CD14-positive monocyte (primary cell): ENCODE data around the gene STX17. TPM values are rescaled to one million over a fixed set of nuclear protein-coding genes. Genes with fewer than 3 reads are reported as not detected.

Experiments used
- DNase-seq, 3 donors: peaks; one replicate each; pipeline ENCODE4 v3.0.0-alpha.2; 2011 to 2022
- H2AFZ ChIP-seq: 2 replicates; pipeline ENCODE4 v1.6.0; 2012; ENCODE audit warnings: mild to moderate bottlenecking, low read depth, low read length, inconsistent platforms; ENCODE audit not compliant: insufficient read depth, poor library complexity, severe bottlenecking
- H3K27ac ChIP-seq, 2 donors: 1 replicate in 1 of 2; 2 replicates in 1 of 2; pipeline ENCODE4 v1.5.1; 2012 to 2013; ENCODE audit warnings: low read length in 2 of 2, control low read depth in 1 of 2, inconsistent platforms in 1 of 2, low read depth in 1 of 2, mild to moderate bottlenecking in 1 of 2
- H3K27me3 ChIP-seq, 2 donors: one replicate each; pipeline versions ENCODE4 v1.6.0 to v1.6.1; 2011 to 2013; ENCODE audit warnings: low read length in 2 of 2; ENCODE audit not compliant: control insufficient read depth in 2 of 2, insufficient read depth in 2 of 2
- H3K36me3 ChIP-seq, 2 donors: replicated peaks in 1 of 2; 1 replicate in 1 of 2; 2 replicates in 1 of 2; pipeline versions ENCODE4 v1.5.1 to v1.6.1; 2012 to 2013; ENCODE audit warnings: low read length in 2 of 2, control low read depth in 1 of 2, inconsistent platforms in 1 of 2, mild to moderate bottlenecking in 1 of 2; ENCODE audit not compliant: insufficient read depth in 2 of 2, control insufficient read depth in 1 of 2
- H3K4me1 ChIP-seq, 2 donors: 1 replicate in 1 of 2; 2 replicates in 1 of 2; pipeline versions ENCODE4 v1.5.1 to v1.6.1; 2012 to 2013; ENCODE audit warnings: low read length in 2 of 2, control low read depth in 1 of 2, inconsistent platforms in 1 of 2, mild to moderate bottlenecking in 1 of 2, moderate library complexity in 1 of 2; ENCODE audit not compliant: insufficient read depth in 2 of 2, control insufficient read depth in 1 of 2
- H3K4me2 ChIP-seq: replicated peaks from 2 replicates; pipeline ENCODE3; 2012; ENCODE audit warnings: low read length, moderate library complexity, mild to moderate bottlenecking; ENCODE audit not compliant: poor library complexity, severe bottlenecking; ENCODE audit errors: extremely low read depth
- H3K4me3 ChIP-seq, 3 experiments: fragments of 200-600 bp in 1 of 3; sonication (generic) in 1 of 3; replicated peaks in 1 of 3; 1 replicate in 2 of 3; 2 replicates in 1 of 3; pipeline ENCODE4 v1.5.1; 2011 to 2013; ENCODE audit warnings: low read length in 3 of 3, mild to moderate bottlenecking in 3 of 3, control low read depth in 2 of 3, low read depth in 2 of 3, inconsistent platforms in 1 of 3, moderate library complexity in 1 of 3
- H3K79me2 ChIP-seq: 2 replicates; pipeline ENCODE4 v1.6.0; 2012; ENCODE audit warnings: mild to moderate bottlenecking, control low read depth, inconsistent platforms, low read length, moderate library complexity; ENCODE audit not compliant: insufficient read depth
- H3K9ac ChIP-seq: 2 replicates; pipeline ENCODE4 v1.6.0; 2017; ENCODE audit warnings: low read length, mild to moderate bottlenecking; ENCODE audit not compliant: insufficient read depth, poor library complexity, severe bottlenecking
- H3K9me3 ChIP-seq, 2 donors: replicated peaks in 1 of 2; 1 replicate in 1 of 2; 2 replicates in 1 of 2; pipeline versions ENCODE4 v1.5.1 to v1.6.1; 2012 to 2013; ENCODE audit warnings: low read length in 2 of 2, control low read depth in 1 of 2; ENCODE audit not compliant: control insufficient read depth in 1 of 2, insufficient read depth in 1 of 2
- H4K20me1 ChIP-seq: 2 replicates; pipeline ENCODE4 v1.6.0; 2012; ENCODE audit warnings: mild to moderate bottlenecking, low read length, control low read depth, moderate library complexity; ENCODE audit not compliant: insufficient read depth
- H3K27ac Mint-ChIP-seq, 7 donors: one replicate each; pipeline ENCODE4 v1.8.0; 2020; ENCODE audit warnings: mild to moderate bottlenecking in 7 of 7, mixed read lengths in 7 of 7, moderate library complexity in 6 of 7, inconsistent platforms in 2 of 7
- H3K27me3 Mint-ChIP-seq, 3 donors: one replicate each; pipeline ENCODE4 v1.8.0; 2021 to 2022; ENCODE audit warnings: low read depth in 3 of 3, mild to moderate bottlenecking in 3 of 3, mixed read lengths in 3 of 3, moderate library complexity in 3 of 3, inconsistent platforms in 1 of 3
- H3K36me3 Mint-ChIP-seq, 2 donors: one replicate each; pipeline ENCODE4 v1.8.0; 2020; ENCODE audit warnings: mixed read lengths in 2 of 2, inconsistent platforms in 1 of 2, mild to moderate bottlenecking in 1 of 2
- H3K4me1 Mint-ChIP-seq: one replicate; pipeline ENCODE4 v1.8.0; 2020; ENCODE audit warnings: mild to moderate bottlenecking, mixed read lengths
- H3K4me3 Mint-ChIP-seq, 2 donors: one replicate each; pipeline ENCODE4 v1.8.0; 2020; ENCODE audit warnings: mild to moderate bottlenecking in 2 of 2, mixed read lengths in 2 of 2, moderate library complexity in 1 of 2
- H3K9me3 Mint-ChIP-seq, 7 donors: one replicate each; pipeline ENCODE4 v1.8.0; 2020 to 2022; ENCODE audit warnings: mixed read lengths in 7 of 7, mild to moderate bottlenecking in 6 of 7, moderate library complexity in 6 of 7, inconsistent platforms in 2 of 7
- WGBS: methylation state at CpG from one replicate; pipeline ENCODE4 v1.1.5; 2013; ENCODE audit warnings: missing lambda C conversion rate; ENCODE audit not compliant: insufficient coverage; 5-methylcytosine and 5-hydroxymethylcytosine counted together
- intact Hi-C, 2 donors: fragments of 100-400 bp; cut with micrococcal nuclease; formaldehyde crosslinking; loops; one replicate each; pipeline versions ENCODE4 v1.15.0 to v1.15.1; 2023
- polyA plus RNA-seq, 3 donors: library from polyadenylated mRNA; depleted of rRNA in 1 of 3; unstranded in 2 of 3; stranded (reverse) in 1 of 3; fragments of 300-500 nt in 2 of 3; fragments of >200 nt in 1 of 3; fragmentation: Illumina TruSeq in 2 of 3; gene quantifications; 1 replicate in 2 of 3; 2 replicates in 1 of 3; pipeline ENCODE4 v1.2.3, GENCODE V29; 2012 to 2021
- TF ChIP-seq, protein P1 (sequence below): fragments of 200-600 bp; IDR thresholded peaks from one replicate; pipeline ENCODE4 v1.8.0; 2022; ENCODE audit warnings: antibody characterized with exemption, mild to moderate bottlenecking

STX17 gene
- polyA plus RNA-seq, 3 donors, result 10.3 to 16.8 (median 10.6) TPM

DNA sequence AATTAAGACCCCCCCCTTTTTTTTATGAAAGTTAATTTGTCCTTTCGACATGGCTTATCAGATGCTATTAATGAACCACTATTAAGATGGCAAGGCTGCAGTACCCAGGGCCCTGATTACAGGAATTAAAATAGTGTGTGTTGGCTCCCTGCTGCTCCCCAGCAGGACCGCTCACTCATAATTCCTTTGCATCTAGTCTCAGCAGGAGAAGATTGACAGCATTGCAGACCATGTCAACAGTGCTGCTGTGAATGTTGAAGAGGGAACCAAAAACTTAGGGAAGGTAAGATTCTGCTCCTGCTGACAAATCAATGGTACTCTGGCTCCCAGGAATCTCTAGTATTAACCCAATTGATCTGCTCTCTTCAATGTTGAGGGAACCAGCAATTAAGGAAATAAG is 61.0 kb downstream of the STX17 start:
- intact Hi-C loops, result no loop called here
- Histone ChIP-seq H3K27ac (no peak overlapping the region), H3K9me3 (no peaks in the 10 kb centered on the region), H3K4me2 (no peak overlapping the region), H3K9ac (no peak overlapping the region), H3K79me2 (no peaks in the 10 kb centered on the region), H3K4me1 (no peaks in the 10 kb centered on the region), H3K36me3 (peaks cover 4 to 59% of the 10 kb centered on the region in 2 donors), H2AFZ (no peak overlapping the region), H3K4me3 (no peak overlapping the region), H3K27me3 (no peaks in the 10 kb centered on the region), H4K20me1 (no peaks in the 10 kb centered on the region)
- Mint-ChIP-seq H3K27ac (peak overlapping the region in 2 of 7 donors; percentile 22 to 30), H3K36me3 (peaks cover 43 to 48% of the 10 kb centered on the region in 2 donors), H3K27me3 (no peaks in the 10 kb centered on the region), H3K4me1 (no peaks in the 10 kb centered on the region), H3K4me3 (no peak overlapping the region), H3K9me3 (no peaks in the 10 kb centered on the region)
- TF ChIP-seq, protein P1, sequence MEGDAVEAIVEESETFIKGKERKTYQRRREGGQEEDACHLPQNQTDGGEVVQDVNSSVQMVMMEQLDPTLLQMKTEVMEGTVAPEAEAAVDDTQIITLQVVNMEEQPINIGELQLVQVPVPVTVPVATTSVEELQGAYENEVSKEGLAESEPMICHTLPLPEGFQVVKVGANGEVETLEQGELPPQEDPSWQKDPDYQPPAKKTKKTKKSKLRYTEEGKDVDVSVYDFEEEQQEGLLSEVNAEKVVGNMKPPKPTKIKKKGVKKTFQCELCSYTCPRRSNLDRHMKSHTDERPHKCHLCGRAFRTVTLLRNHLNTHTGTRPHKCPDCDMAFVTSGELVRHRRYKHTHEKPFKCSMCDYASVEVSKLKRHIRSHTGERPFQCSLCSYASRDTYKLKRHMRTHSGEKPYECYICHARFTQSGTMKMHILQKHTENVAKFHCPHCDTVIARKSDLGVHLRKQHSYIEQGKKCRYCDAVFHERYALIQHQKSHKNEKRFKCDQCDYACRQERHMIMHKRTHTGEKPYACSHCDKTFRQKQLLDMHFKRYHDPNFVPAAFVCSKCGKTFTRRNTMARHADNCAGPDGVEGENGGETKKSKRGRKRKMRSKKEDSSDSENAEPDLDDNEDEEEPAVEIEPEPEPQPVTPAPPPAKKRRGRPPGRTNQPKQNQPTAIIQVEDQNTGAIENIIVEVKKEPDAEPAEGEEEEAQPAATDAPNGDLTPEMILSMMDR, result no peak
- WGBS, result no CpG with 5 or more reads among the region's 2 CpGs
- no peak for DNase-seq

- DNase-seq, result no peak
- Histone ChIP-seq H3K4me2 (no peak overlapping the region), H3K27me3 (no peaks in the 10 kb centered on the region), H3K4me1 (no peaks in the 10 kb centered on the region), H3K79me2 (no peaks in the 10 kb centered on the region), H3K27ac (no peak overlapping the region), H3K36me3 (peaks cover 4 to 53% of the 10 kb centered on the region in 2 donors), H3K4me3 (no peak overlapping the region), H4K20me1 (no peaks in the 10 kb centered on the region), H3K9me3 (no peaks in the 10 kb centered on the region), H2AFZ (no peak overlapping the region), H3K9ac (no peak overlapping the region)
- TF ChIP-seq, protein P1, result no peak
- Mint-ChIP-seq H3K4me3 (no peak overlapping the region), H3K27ac (peak overlapping the region in 1 of 7 donors; percentile 37), H3K27me3 (no peaks in the 10 kb centered on the region), H3K9me3 (no peaks in the 10 kb centered on the region), H3K4me1 (no peaks in the 10 kb centered on the region), H3K36me3 (peaks cover 42% of the 10 kb centered on the region in 2 donors)
- intact Hi-C loops, result no loop called here
- WGBS, result 100% methylated on average over 1 of the region's 2 CpGs
Observed at GRCh38 chr9:99970481-99970880, 64.0 kb downstream of the STX17 start.
